Measurements from ENCODE around the gene COLEC12.

DNA sequence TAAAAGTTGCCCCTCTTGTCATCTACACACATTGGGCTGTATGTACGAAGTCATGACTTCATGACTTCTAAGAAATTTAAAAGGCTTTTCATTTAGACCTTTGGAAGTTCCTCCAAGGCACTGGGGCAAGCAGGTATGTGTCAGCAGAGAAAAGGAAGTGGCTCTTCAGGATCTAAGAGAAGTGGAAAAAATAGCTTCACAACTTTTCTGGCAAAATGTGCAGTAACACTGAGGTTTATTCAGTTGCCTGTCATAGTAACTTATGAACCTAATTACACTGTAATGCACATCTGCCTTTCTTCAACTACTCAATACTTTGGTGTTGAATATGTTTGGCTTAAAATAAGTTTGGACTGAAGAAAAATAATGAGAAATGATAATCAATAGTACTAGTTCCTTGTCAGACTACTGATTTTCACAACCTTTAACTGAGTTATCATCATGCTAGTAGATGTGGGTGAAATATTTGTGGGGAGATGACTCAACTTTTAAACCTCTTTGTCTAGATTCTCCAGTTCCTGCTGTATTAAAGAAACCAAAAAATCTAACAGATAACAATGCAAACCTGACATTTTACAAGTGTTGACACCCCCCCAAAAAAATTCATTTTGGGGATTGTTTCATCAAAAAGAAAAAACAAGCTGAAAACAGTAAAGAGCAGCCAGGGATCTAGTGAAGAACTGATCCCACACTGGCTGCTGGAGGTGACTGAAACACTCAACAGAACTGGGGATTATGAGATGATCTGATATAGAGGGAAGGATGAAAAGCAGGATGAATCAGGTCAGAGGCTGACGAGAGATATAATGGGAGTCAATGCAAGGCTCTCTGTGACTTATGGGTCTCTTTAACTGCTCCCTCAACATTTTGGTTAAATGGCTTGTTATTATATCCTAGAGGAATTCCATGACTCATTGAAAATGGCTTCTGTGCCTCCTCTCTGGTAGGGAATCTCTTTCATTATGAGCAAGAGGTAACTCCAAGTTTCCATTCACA is 84.6 kb downstream of the COLEC12 start:
- no peak for TF ChIP-seq CTCF (IDR thresholded peaks at IDR 0.05)
- TF ChIP-seq EP300 (IDR thresholded peaks at IDR 0.05) = no peak
